Measurements from ENCODE around the gene DGAT2.

DGAT2 gene

DNA sequence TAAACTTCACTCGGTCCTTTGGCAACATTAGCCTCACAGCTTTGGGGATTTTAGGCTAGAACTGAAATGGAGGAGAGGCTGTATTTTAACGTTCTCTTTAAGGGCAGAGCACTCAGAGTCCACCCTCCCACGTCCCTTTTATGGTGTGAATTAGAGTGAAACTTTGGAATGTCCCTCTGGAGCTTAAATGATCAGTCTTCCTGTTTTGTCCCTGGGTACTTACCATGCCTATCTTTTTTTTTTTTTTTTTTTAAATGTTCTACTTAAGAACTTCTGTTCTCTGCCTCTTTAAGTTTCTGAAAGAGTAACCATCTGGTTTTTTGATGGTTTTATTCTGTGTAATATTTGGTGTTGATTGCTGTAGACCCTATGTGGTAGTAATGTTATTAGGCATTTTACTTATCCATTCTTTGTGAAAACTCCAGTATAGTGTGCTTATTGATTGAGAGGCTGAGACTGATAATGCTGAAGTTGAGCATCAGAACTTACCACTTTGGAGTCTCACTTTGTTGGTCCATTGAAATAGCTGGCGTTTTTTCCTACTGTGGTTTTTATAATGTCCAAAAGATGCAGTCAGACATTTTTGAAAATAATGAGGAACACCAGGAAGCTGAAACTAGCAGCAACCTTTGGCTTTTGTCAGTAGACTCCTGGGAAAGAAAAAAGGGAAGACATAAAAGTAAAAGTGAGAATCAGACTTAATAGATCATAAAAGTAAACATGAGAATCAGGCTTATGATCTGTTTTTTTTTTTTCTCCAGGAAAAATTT, 58.1 kb downstream of the DGAT2 start:
- no peak for DNase-seq (ENCODE audit: low spot score)

DNA sequence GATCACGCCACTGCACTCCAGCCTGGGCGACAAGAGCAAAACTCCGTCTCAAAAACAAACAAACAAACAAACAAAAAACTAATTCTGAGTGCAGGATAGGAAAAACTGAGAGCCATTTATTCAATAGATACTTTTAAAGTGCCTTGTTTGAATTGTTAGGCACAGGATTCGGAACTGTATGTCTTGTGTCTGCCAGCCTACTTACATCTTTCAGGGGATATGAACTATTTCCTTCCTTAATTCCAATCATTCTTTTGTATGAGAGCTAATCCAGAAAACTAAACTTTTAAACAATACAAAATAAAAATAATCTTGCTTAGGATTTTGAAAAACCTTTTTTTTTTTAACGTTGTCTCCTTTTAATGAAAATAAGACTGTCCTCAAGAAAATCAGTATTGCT, 59.0 kb downstream of the DGAT2 start:
- no peak for DNase-seq (ENCODE audit: low spot score)

DNA sequence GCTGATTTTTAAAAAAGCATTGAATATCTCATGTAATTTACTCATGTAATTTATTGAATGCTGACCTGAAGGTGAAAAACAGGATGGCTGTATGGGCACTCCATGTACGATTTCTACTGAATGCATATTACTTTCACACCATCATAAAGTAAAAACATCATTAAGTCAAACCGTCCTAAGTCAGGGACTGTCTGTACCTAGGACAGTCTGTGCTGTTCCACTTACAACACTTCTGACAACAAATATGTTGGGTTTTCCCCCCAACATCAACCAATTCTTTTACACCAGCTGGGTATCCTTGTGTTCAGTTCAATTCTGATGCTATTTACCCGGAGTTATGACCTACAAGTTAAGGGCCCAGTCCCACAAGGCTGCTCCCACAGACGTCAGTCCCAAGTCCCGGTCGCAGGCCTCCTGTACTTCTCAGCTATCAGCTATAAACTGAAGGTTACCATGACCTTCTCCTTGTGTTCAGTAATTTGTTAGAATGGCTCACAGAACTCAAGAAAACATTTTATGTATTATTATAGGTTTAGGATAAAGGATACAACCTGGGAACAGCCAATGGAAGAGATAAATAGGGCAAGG, 63.4 kb downstream of the DGAT2 start:
- DNase-seq (ENCODE audit: low spot score): no peak

DNA sequence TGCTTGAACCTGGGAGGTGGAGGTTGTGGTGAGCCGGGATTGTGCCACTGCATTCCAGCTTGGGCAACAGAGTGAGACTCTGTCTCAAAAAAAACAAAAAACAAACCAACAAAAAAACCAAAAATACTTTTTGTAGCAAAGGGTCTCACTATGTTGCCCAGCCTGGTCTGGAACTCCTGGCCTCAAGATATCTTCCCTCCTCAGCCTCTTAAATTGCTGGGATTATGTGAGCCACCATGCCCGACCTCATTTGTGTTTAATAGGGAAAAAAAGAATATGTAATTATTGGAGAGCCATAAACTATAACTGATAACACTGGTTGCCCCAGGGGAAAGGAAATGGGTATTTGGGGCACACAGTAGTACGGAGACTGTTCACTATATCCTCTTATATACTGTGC, 66.2 kb downstream of the DGAT2 start:
- DNase-seq (ENCODE audit: low spot score): no peak

DNA sequence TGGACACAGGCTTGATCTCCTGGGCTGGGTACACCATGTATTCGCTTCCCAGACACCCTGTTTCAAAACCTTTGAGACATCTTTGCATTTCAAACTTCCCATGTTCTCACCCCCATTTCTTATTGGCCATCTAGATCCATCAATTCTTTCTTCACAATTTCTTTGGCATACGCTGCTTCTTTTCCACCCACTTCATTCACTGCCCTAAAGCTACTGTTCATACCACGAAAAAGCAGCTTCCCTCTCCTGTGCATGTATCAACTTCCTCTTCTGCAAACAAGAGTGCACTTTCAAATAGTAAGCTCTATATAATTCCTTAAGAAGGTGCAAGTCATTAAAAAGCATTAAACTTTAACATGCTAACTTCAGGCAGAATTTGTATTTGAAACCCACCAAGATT, 67.8 kb downstream of the DGAT2 start:
- no peak for DNase-seq (ENCODE audit: low spot score)

DNA sequence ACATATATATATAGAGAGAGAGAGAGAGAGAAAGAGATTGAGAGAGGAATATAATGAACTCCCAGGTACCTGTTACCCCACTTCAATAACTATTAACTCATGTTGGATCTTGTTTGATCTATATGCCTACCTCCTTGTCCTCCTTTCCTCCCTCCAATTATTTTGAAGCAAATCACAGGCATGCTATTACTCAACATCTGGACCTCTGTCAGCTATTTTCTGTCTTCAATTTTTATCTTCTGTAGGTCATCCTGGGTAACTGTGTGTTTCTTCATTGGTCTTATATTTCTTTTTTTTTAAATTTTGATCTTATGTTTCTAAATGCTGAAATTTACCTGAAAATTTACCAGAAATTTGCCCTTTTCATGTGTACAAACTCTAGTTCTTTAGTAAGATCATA, 71.3 kb downstream of the DGAT2 start:
- no peak for DNase-seq (ENCODE audit: low spot score)

DNA sequence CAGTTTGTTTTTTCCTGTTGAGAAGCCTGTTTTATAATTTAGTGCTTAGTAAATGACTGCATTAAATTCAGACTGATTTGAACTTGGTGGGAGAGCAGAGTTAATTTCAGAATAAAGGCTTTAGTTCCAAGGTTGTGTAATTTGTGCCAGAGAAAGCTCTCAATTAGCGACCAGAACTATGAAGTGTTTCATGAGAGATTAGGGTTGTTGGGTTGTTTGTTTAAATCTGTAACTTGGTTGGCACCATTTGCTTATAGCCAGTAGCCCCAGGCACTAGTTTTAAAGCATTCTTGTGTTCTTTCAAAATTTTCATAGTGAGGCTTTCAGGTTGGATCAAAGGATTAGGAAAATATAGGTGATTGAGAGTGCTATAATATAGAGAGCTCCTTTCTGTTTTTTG, 71.9 kb downstream of the DGAT2 start:
- DNase-seq (ENCODE audit: low spot score): no peak

DNA sequence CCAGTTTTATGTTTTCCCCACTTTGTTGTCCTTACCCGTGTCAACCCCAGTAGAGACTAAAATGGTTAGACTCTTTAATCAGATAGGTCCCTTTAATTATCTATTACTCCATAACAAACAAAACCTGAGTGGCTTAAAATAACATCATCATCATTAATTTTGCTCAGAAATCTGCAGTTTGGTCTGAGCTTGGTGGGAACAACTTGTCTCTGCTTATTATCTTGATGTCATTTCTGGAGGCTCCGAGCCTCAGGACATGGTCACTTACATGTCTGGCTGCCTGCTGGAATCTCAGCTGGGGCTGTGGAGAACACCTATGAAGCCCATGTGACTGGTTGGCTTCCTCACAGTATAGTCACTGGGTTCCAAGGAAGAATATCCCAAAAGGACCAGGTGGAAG, 73.2 kb downstream of the DGAT2 start:
- DNase-seq (ENCODE audit: low spot score): no peak

DNA sequence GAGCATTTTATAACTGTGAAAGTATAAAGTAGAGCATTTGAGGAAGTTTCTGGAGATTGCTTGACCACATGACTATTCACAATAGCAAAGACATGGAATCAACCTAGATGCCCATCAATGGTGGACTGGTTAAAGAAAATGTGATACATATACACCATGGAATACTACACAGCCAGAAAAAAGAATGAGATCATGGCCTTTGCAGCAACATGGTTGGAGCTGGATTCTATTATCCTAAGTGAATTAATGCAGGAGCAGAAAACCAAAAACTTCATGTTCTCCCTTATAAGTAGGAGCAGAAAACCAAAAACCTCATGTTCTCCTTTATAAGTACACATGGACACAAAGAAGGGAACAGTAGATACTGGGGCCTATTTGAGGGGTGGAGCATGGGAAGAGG, 76.7 kb downstream of the DGAT2 start:
- no peak for DNase-seq (ENCODE audit: low spot score)

DNA sequence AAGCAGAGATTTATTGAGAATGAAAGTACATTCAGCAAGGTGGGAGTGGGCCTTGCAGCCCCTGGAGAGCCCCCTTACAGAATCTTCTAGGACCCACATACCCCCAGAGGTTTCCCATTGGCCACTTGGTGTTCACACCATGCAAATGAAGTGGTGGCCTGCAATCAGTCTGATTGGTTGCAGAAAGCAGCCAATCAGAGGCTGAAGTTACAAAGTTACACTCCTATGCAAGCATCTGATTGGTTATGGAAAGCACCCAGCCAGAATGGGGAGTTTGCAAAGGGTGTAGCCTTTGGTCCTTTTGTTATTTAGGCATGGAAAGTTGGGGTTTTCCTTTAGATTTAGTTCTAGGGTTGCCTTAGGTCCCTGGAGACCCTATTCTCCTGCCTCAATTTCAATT, 81.3 kb downstream of the DGAT2 start:
- DNase-seq (ENCODE audit: low spot score): no peak

DNA sequence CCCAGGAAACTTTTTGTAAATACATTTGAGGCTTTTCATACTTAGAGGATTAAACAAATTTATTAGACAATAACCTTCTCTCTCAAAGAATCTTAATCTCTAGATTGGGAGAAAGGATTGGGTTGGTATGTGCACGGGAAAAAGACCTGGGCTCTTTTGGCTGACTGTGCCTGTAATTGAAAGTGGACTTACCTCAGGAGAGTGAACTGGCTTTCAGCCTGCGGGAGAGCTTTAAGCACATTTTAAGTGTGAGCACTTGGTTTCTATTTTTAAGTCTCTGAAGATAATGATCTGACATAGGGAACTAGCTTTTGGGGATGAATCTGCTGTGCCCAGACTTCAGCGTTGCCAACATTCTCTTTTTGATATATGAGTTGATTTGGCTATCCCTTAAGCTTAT, 82.2 kb downstream of the DGAT2 start:
- no peak for DNase-seq (ENCODE audit: low spot score)

All from ecto neural progenitor cell (in vitro differentiated cells).